GM12891 (cell line): Measurements from ENCODE around the gene GNB1L.

Experiments used
- PAX5 ChIP-seq: IDR thresholded peaks from 2 replicates; pipeline ENCODE4 v1.6.1; 2011; ENCODE audit warnings: low read length, moderate library complexity, mild to moderate bottlenecking; ENCODE audit not compliant: insufficient read depth, severe bottlenecking
- POLR2A ChIP-seq: IDR thresholded peaks from 2 replicates; pipeline ENCODE4 v1.6.1; 2011; ENCODE audit warnings: low read depth, low read length, control low read depth
- POLR2AphosphoS5 ChIP-seq: IDR thresholded peaks from 2 replicates; pipeline ENCODE4 v1.6.1; 2011; ENCODE audit warnings: low read depth, low read length, control low read depth
- TAF1 ChIP-seq: IDR thresholded peaks from 2 replicates; pipeline ENCODE4 v1.6.1; 2011; ENCODE audit warnings: low read depth, low read length, control low read depth

- TF ChIP-seq PAX5 (no peak), POLR2AphosphoS5 (no peak), POLR2A (no peak), TAF1 (no peak)
Measured at GRCh38 chr22:19866665-19867009, 12.0 kb upstream of the GNB1L start.
